ENCODE results near the gene ALG3.

The ALG3 gene

DNA sequence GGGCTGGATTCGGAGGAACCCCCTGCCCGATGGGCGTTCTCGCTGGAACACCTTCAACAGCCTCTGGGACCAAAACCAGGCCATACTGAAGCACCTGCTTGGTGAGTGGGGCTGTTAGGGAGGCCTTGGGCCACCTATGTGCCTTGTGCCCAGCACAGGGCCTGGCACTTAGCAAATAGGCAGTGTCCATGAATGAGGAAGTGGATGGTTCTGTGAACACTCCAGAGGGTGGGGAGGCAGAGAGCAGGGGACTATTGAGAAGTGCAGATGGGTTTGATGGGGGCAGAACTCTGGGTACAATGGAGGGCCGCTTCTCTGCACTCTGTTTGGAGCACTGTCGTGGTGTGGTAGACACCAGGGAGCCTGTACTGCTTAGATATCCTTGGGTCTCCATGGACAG, 28.6 kb upstream of the ALG3 start:
- TF ChIP-seq TAF1 (IDR thresholded peaks at IDR 0.05; ENCODE audit: borderline replicate concordance, insufficient read depth, low read length) (no peak), SIN3A (IDR thresholded peaks at IDR 0.05; ENCODE audit: borderline replicate concordance, insufficient read depth, low read length) (no peak), FOXP2 (optimal IDR thresholded peaks at IDR 0.05; ENCODE audit: borderline replicate concordance, extremely low read depth, extremely low read length, insufficient read depth) (no peak), POLR2AphosphoS5 (IDR thresholded peaks at IDR 0.05; ENCODE audit: low read depth, low read length) (no peak)
- TF ChIP-seq, protein P1, sequence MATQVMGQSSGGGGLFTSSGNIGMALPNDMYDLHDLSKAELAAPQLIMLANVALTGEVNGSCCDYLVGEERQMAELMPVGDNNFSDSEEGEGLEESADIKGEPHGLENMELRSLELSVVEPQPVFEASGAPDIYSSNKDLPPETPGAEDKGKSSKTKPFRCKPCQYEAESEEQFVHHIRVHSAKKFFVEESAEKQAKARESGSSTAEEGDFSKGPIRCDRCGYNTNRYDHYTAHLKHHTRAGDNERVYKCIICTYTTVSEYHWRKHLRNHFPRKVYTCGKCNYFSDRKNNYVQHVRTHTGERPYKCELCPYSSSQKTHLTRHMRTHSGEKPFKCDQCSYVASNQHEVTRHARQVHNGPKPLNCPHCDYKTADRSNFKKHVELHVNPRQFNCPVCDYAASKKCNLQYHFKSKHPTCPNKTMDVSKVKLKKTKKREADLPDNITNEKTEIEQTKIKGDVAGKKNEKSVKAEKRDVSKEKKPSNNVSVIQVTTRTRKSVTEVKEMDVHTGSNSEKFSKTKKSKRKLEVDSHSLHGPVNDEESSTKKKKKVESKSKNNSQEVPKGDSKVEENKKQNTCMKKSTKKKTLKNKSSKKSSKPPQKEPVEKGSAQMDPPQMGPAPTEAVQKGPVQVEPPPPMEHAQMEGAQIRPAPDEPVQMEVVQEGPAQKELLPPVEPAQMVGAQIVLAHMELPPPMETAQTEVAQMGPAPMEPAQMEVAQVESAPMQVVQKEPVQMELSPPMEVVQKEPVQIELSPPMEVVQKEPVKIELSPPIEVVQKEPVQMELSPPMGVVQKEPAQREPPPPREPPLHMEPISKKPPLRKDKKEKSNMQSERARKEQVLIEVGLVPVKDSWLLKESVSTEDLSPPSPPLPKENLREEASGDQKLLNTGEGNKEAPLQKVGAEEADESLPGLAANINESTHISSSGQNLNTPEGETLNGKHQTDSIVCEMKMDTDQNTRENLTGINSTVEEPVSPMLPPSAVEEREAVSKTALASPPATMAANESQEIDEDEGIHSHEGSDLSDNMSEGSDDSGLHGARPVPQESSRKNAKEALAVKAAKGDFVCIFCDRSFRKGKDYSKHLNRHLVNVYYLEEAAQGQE (IDR thresholded peaks at IDR 0.05; ENCODE audit: insufficient read depth in 1 of 2, low read depth in 2 of 2, low read length in 2 of 2): no peak

DNA sequence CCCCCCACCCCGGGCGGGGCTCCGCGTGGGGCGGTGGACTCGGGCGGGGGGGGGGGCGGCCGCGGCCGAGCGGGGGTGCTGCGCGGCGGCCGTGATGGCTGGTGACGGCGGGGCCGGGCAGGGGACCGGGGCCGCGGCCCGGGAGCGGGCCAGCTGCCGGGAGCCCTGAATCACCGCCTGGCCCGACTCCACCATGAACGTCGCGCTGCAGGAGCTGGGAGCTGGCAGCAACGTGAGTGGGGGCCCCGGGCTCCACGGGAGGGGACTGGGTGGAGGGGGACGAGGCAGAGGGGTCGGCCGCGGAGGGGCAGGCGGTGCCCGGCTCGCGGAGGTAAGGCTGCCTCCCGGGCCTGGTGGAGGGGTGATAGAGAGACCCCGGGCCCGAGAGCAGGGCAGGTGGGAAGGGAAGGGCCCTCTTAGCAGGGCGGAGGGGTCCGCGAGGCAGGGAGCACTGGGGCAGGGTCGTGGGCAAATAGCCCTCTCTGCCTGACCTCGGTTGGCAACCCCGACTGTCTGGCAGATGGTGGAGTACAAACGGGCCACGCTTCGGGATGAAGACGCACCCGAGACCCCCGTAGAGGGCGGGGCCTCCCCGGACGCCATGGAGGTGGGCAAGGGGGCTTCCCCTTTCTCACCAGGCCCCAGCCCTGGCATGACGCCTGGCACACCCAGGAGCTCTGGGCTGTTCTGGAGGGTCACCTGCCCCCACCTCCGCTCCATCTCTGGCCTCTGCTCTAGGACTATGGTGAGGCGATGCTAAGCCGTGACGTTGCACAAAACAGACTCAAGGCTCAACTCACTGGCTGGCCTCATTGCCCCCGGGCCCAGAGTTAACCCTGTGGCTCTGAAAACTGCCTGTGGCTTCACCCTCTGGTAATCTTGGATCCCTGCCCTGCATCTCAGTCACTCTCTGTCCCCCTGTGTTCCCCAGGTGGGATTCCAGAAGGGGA, 27.5 kb upstream of the ALG3 start, which contains the start of gene ECE2:
TSS of gene ECE2 (plus strand) at position 62 of the 950 bp plus-strand sequence. CDS start at position 194, 132 bp downstream.
- TF ChIP-seq FOXP2 (optimal IDR thresholded peaks at IDR 0.05; ENCODE audit: borderline replicate concordance, extremely low read depth, extremely low read length, insufficient read depth) (no peak), TAF1 (IDR thresholded peaks at IDR 0.05; ENCODE audit: borderline replicate concordance, insufficient read depth, low read length) (no peak), POLR2AphosphoS5 (IDR thresholded peaks at IDR 0.05; ENCODE audit: low read depth, low read length) (no peak), SIN3A (IDR thresholded peaks at IDR 0.05; ENCODE audit: borderline replicate concordance, insufficient read depth, low read length) (no peak)
- TF ChIP-seq, protein P1 (IDR thresholded peaks at IDR 0.05; ENCODE audit: insufficient read depth in 1 of 2, low read depth in 2 of 2, low read length in 2 of 2): no peak

DNA sequence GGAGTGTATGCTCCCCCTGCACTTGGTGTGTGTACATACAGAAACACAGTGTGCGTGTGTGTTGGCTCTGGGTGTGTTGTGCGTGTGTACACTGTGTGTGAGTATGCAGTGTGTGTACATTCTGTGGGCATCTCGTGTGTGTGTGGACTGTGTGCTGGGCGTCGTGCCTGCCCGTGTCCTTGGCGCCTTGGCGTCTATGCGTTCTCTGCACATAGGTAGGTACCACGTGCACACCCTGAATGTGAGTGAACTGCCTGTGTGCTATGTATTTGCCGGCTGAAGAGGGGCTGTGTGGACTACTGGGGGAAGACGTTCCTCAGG, 26.6 kb upstream of the ALG3 start:
- TF ChIP-seq, protein P1 (IDR thresholded peaks at IDR 0.05; ENCODE audit: insufficient read depth in 1 of 2, low read depth in 2 of 2, low read length in 2 of 2): no peak
- no peak for TF ChIP-seq POLR2AphosphoS5 (IDR thresholded peaks at IDR 0.05; ENCODE audit: low read depth, low read length)
- TF ChIP-seq FOXP2 (optimal IDR thresholded peaks at IDR 0.05; ENCODE audit: borderline replicate concordance, extremely low read depth, extremely low read length, insufficient read depth): no peak
- no peak for TF ChIP-seq SIN3A (IDR thresholded peaks at IDR 0.05; ENCODE audit: borderline replicate concordance, insufficient read depth, low read length)
- no peak for TF ChIP-seq TAF1 (IDR thresholded peaks at IDR 0.05; ENCODE audit: borderline replicate concordance, insufficient read depth, low read length)

DNA sequence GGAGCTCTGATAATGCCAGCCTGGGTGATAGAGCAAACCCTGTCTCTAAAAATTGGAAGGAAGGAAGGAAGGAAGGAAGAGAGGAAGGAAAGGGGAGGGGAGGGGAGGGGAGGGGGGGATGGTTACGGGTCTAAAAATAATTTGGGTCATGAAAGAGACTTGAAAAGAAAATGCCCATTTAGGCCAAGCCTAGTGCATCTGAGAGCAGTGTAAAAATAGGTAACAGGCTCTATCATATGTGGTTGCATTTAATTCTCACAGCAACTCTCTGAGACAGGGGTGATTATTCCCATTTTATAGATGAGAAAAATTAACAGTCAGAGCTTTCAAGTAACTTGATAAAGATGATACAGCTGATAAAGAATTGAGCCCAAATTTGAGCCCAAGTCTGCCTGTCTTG, 23.5 kb upstream of the ALG3 start:
- no peak for TF ChIP-seq POLR2AphosphoS5 (IDR thresholded peaks at IDR 0.05; ENCODE audit: low read depth, low read length)
- TF ChIP-seq, protein P1 (IDR thresholded peaks at IDR 0.05; ENCODE audit: insufficient read depth in 1 of 2, low read depth in 2 of 2, low read length in 2 of 2): no peak
- no peak for TF ChIP-seq SIN3A (IDR thresholded peaks at IDR 0.05; ENCODE audit: borderline replicate concordance, insufficient read depth, low read length)
- no peak for TF ChIP-seq TAF1 (IDR thresholded peaks at IDR 0.05; ENCODE audit: borderline replicate concordance, insufficient read depth, low read length)
- no peak for TF ChIP-seq FOXP2 (optimal IDR thresholded peaks at IDR 0.05; ENCODE audit: borderline replicate concordance, extremely low read depth, extremely low read length, insufficient read depth)

Data from PFSK-1 (cell line).